ENCODE data around the gene CPT1B. TPM values are rescaled to one million over a fixed set of nuclear protein-coding genes. Genes with fewer than 3 reads are reported as not detected.
"Not testable (repeated sequence)": the region's sequence is repeated elsewhere in the genome, so short reads cannot be mapped to it uniquely, and the experiment has no call there.

Gene CPT1B
- polyA plus RNA-seq, 3 donors, result 9.0 to 9.7 (median 9.1) TPM

- DNase-seq (ENCODE audit: low read depth in 3 of 3, low spot score in 2 of 3), result no peak
Measured at GRCh38 chr22:50610041-50610451, 31.8 kb upstream of the CPT1B start.

DNA sequence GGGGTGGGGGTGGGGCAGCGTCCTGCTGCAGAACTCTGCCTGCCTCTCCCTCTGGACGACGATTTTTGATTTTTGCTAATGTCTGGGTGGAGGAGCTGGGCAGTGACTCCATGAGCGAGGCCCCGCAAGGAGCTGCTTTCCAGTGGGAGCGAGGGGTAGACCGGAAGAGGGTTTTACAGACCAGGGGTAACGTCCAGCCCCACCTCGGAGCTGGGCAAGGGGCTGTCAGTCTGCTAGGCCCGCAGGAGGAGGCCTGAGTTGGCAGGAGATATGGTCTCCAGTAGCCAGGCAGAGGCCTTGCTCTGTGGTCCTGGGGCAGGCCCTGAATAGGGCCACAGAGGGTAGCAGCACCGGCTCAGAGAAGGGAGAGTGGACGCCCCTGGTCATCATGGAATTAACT lies 31.4 kb upstream of the CPT1B start:
- no peak for DNase-seq (ENCODE audit: low read depth in 3 of 3, low spot score in 2 of 3)

- DNase-seq (ENCODE audit: low read depth in 3 of 3, low spot score in 2 of 3), result no peak
Measured at GRCh38 chr22:50608996-50609395, 30.8 kb upstream of the CPT1B start.

- not testable (repeated sequence) for DNase-seq (ENCODE audit: low read depth in 3 of 3, low spot score in 2 of 3)
Measured at GRCh38 chr22:50608058-50608840, 30.0 kb upstream of the CPT1B start.

GRCh38 chr22:50607659-50608020 lies 29.4 kb upstream of the CPT1B start:
- DNase-seq (ENCODE audit: low read depth in 3 of 3, low spot score in 2 of 3), result no peak

DNA sequence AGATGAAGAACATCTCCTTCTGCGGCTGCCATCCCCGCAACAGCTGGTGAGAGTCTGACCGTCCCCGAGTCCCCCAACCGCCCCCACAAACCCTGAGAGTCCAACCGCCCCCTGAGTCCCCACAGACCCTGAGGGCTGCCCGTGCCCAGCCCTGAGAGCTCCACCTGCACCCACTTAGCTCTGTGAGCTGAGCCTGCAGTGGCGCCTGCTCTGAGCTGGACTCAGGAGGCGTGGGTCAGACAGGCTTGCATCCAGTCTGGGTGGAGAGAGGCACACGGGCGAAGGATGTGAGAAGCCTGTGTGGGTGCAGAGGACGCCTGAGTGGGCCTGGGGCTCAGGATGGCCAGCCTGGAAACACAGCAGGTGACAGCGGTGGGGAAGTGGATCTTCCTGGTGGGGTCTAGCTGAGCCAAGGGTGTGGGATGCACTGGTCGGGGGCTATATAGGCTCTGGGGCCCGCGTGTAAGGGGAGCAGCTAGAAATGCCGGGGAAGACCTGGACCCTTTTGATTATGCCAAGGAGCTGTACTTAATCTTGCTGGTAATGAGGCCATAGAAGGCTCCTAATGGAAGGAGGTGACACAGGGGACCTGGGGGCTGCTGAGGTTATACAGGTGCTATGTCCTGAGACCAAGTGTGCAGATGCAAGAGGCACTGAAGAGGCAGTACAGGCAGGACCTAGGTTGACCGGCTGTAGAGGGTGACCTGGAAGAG lies 28.9 kb upstream of the CPT1B start:
- DNase-seq (ENCODE audit: low read depth in 3 of 3, low spot score in 2 of 3), result no peak

GRCh38 chr22:50606165-50606945 lies 28.1 kb upstream of the CPT1B start:
- no peak for DNase-seq (ENCODE audit: low read depth in 3 of 3, low spot score in 2 of 3)

DNA sequence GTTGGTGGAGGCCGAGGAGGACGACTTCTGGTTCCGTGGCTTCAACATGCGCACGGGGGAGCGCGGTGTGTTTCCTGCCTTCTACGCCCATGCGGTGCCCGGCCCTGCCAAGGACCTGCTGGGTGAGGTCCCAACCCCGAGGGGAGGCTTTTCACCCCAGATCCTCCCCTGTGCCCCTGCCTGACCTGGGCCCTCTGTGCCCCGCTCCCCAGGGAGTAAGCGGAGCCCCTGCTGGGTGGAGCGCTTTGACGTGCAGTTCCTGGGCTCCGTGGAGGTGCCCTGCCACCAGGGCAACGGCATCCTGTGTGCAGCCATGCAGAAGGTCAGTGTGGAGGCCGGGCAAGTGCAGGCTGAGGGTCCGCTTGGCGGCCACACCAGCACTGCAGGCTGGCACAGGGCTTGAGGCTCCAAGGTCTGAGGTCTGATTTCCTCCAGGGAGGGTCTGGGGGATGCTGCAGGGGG lies 27.4 kb upstream of the CPT1B start:
- DNase-seq (ENCODE audit: low read depth in 3 of 3, low spot score in 2 of 3), result no peak

GRCh38 chr22:50605002-50605612 lies 26.9 kb upstream of the CPT1B start:
- no peak for DNase-seq (ENCODE audit: low read depth in 3 of 3, low spot score in 2 of 3)

DNA sequence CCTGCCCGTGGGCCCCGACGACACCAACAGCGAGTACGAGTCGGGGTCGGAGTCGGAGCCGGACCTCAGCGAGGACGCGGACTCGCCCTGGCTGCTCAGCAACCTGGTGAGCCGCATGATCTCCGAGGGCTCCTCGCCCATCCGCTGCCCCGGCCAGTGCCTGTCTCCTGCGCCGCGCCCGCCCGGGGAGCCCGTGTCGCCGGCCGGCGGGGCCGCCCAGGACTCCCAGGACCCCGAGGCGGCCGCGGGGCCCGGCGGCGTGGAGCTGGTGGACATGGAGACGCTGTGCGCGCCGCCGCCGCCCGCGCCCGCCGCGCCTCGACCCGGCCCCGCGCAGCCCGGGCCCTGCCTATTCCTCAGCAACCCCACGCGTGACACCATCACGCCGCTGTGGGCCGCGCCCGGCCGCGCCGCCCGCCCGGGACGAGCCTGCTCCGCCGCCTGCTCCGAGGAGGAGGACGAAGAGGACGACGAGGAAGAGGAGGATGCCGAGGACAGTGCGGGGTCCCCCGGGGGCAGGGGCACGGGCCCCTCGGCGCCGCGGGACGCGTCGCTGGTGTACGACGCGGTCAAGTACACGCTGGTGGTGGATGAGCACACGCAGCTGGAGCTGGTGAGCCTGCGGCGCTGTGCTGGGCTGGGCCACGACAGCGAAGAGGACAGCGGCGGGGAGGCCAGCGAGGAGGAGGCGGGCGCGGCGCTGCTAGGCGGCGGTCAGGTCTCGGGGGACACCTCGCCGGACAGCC lies 26.2 kb upstream of the CPT1B start:
- no peak for DNase-seq (ENCODE audit: low read depth in 3 of 3, low spot score in 2 of 3)

DNA sequence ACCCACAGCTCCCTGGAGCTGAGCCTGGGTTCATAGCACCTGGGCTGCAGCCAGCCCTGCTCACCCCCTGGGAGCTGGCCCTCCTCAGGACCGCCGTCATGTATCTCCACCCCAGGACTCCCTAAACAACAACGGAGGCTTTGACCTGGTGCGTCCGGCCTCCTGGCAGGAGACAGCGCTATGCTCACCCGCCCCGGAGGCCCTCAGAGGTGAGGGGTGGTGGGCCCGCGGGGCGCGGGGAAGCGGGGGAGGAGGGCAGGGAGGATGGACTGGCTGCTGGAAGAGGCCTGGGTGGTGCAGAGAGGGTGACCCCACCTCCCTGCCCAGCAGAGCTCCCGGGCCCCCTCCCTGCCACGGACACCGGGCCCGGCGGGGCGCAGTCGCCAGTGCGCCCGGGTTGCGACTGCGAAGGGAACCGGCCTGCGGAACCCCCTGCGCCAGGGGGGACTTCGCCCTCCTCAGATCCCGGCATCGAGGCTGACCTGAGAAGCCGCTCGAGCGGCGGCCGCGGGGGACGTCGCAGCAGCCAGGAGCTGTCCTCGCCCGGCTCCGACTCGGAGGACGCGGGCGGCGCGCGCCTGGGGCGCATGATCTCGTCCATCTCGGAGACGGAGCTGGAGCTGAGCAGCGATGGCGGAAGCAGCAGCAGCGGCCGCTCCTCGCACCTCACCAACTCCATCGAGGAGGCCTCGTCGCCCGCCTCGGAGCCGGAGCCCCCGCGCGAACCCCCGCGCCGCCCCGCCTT lies 25.5 kb upstream of the CPT1B start:
- DNase-seq (ENCODE audit: low read depth in 3 of 3, low spot score in 2 of 3), result no peak

GRCh38 chr22:50602338-50602700 lies 24.1 kb upstream of the CPT1B start:
- DNase-seq (ENCODE audit: low read depth in 3 of 3, low spot score in 2 of 3), result no peak

DNA sequence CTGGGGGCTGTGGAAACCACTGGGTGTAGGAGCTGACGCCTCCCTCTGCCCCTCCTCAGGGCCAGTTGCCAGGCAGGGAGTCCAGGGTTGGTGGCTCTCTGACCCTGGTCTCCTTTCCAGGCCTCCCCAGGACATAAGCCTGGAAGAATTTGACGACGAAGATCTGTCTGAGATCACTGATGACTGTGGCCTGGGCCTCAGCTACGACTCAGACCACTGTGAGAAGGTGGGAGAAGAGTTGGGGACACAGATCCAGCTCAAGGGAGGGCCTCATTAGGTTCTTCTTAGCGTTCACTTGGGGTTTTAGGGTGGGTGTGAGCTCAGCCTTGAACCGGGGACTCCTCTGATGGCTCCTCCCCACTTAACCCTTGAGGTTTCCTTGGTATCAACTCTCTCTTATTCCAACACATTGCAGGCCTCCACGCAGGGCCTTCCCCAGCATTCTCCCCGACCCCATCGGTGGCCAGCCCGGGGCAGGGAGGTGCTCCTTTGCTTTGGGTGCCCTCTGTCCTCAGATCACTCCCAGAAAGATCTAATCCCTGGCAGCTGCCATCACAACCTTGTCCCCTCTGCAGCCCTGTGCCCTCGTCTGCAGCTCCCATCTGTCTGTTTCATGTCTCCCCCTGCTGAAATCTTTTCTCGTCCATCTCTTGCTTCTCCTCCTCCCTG lies 23.6 kb upstream of the CPT1B start:
- DNase-seq (ENCODE audit: low read depth in 3 of 3, low spot score in 2 of 3), result no peak

DNA sequence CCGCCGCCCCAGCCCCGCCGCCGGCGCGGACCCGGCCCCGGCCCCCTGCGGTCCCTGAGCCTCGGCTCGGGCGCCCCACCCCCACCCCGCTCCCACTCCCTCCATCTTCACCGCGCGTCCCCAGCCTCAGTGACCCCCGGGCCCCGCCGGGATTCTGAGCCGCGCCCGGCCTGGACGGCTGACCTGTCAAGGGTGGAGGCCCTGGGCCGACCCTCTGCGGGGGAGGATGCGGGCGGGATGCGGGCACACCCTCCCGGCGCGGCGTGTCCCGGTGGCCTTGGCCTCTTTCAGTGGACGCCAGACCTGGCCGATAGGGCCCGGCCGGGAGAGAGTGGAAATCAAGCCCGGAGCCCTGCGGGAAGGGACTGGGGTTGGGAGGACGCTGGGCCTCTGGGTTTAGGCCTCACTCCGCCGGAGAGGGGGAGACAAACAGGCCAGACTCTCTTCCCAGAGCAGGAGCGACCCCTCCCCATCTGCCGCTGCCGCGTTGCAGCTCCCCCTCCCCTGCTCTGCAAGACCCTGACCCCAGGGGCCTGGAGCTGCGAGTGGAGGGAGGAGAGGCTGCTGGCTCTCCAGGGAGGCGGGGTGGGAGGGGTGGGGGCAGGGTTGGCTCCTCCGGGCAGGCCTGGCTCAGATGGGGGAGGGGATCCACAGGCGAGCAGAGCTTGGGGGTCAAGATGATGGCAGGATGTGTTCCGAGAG lies 22.9 kb upstream of the CPT1B start:
- no peak for DNase-seq (ENCODE audit: low read depth in 3 of 3, low spot score in 2 of 3)

- no peak for DNase-seq (ENCODE audit: low read depth in 3 of 3, low spot score in 2 of 3)
Measured at GRCh38 chr22:50600538-50600937, 22.3 kb upstream of the CPT1B start, which contains the start of gene MAPK8IP2. MAPK8IP2 (plus strand) TSS chr22:50600793; CDS start chr22:50600819, 26 bp downstream.

GRCh38 chr22:50599816-50600455 lies 21.7 kb upstream of the CPT1B start:
- no peak for DNase-seq (ENCODE audit: low read depth in 3 of 3, low spot score in 2 of 3)

GRCh38 chr22:50597097-50597496 lies 18.9 kb upstream of the CPT1B start:
- no peak for DNase-seq (ENCODE audit: low read depth in 3 of 3, low spot score in 2 of 3)

DNA sequence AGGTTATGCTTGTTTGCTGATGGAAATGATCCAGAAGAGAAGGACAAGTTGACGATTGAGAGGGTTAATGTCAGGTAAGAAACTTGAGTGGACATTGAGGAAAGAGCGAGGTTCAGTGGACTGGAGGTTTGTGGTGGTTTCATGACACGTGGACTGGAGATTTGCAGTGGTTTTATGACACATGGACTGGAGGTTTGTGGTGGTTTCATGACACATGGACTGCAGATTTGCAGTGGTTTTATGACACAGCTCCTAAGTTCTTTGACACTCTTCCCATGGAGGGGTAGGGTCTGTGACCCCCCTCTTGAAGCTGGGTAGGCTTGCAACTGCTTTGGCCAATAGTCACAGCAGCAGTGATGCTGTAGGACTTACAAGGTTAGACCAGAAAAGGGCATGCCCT lies 17.0 kb upstream of the CPT1B start:
- no peak for DNase-seq (ENCODE audit: low read depth in 3 of 3, low spot score in 2 of 3)
